ENCODE measurements around the gene HPN. TPM values are rescaled to one million over a fixed set of nuclear protein-coding genes. Genes with fewer than 3 reads are reported as not detected.
"Not testable (repeated sequence)": the region's sequence is repeated elsewhere in the genome, so short reads cannot be mapped to it uniquely, and the experiment has no call there.

HPN gene
- not detected for total RNA-seq (2021; fragmentation: NEBNext Ultra II Directional; extraction: Animal tissue kit (Norgen Biotek cat#: 25700))
- long read RNA-seq: 0 reads

GRCh38 chr19:35041548-35042055, at the start of gene HPN:
HPN (plus strand) TSS chr19:35041721; CDS start chr19:35042507, 786 bp downstream.
- Mint-ChIP-seq H3K4me1 (ENCODE audit: low read depth) (peaks cover 8% of the 10 kb centered on the region), H3K27me3 (ENCODE audit: insufficient read depth) (peaks cover 15% of the 10 kb centered on the region), H3K4me3 (no peak within 1 kb of the TSS), H3K9me3 (no peaks in the 10 kb centered on the region), H3K27ac (no peak within 1 kb of the TSS), H3K36me3 (ENCODE audit: low read depth) (no peaks in the 10 kb centered on the region)
- TF ChIP-seq, protein P1, sequence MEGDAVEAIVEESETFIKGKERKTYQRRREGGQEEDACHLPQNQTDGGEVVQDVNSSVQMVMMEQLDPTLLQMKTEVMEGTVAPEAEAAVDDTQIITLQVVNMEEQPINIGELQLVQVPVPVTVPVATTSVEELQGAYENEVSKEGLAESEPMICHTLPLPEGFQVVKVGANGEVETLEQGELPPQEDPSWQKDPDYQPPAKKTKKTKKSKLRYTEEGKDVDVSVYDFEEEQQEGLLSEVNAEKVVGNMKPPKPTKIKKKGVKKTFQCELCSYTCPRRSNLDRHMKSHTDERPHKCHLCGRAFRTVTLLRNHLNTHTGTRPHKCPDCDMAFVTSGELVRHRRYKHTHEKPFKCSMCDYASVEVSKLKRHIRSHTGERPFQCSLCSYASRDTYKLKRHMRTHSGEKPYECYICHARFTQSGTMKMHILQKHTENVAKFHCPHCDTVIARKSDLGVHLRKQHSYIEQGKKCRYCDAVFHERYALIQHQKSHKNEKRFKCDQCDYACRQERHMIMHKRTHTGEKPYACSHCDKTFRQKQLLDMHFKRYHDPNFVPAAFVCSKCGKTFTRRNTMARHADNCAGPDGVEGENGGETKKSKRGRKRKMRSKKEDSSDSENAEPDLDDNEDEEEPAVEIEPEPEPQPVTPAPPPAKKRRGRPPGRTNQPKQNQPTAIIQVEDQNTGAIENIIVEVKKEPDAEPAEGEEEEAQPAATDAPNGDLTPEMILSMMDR (IDR thresholded peaks at IDR 0.05): no peak
- DNase-seq: no peak

DNA sequence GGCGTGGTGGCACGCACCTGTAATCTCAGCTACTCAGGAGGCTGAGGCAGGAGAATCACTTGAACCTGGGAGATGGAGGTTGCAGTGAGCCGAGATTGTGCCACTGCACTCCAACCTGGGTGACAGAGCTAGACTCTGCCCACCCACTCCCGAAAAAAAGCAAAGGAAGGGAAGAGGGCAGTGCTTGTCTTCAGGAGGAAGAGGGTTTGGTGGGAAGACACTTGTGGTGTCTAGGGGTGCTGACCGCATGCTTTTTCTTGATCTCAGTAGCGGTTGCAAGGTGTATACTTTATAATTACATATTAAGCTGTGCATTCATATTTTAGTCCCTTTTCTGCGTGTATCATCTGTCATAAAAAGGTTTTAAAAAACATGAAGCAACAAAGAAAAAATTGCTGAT, 48.9 kb upstream of the HPN start:
- not testable (repeated sequence) for H3K27ac Mint-ChIP-seq; H3K36me3 Mint-ChIP-seq (ENCODE audit: low read depth); H3K4me3 Mint-ChIP-seq; DNase-seq; H3K9me3 Mint-ChIP-seq; H3K4me1 Mint-ChIP-seq (ENCODE audit: low read depth)
- H3K27me3 Mint-ChIP-seq (ENCODE audit: insufficient read depth): peaks cover 21% of the 10 kb centered on the region

GRCh38 chr19:34994286-34994642, 47.3 kb upstream of the HPN start:
- Mint-ChIP-seq H3K4me3 (no peak overlapping the region), H3K27me3 (ENCODE audit: insufficient read depth) (peaks cover 16% of the 10 kb centered on the region), H3K27ac (no peak overlapping the region), H3K9me3 (no peaks in the 10 kb centered on the region), H3K4me1 (ENCODE audit: low read depth) (peaks cover 6% of the 10 kb centered on the region), H3K36me3 (ENCODE audit: low read depth) (no peaks in the 10 kb centered on the region)
- TF ChIP-seq, protein P1 (IDR thresholded peaks at IDR 0.05): no peak
- DNase-seq: no peak

DNA sequence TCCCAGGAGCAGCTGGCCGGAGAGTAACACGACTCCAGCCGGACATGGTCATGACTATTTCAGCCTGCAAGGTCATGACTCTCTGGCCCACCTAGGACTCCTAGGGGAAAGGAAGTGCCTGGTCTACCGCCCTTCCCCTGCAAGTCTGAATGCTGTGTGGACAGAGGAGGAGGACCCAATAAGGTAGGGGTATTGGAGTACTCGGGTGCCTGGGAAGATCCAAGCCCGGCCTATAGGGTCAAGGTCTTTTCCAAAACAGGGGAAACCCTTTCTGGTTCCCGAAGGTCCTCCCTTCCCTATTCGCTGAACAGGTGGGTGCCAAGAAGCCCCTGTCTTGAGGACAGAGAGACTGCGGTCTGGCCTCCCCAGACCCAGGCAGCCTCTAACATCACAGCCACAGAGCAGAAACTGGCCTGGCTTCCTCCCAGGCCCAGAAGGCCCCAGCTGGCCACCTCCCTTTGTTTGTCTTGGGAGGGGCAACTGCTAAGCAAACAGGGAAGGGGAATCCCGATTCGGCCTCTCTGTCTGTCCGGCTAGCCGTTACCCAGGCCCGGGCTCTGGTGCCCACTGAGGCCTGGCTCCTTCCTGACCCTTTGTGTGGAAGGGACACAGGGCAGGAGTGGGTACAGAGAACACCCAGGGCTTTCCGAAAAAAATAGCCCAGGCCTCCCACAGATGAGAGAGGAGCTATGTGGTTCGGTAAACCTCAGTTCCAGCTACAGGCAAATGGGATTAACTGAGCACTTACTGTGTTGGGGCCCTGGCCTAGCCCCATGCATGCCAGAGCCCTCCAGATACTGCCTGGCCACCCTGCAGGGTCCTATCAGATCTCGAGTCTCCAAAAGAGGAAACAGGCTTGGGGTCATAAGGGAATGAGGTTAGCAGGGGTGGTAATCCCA, 46.6 kb upstream of the HPN start:
- DNase-seq: no peak
- Mint-ChIP-seq H3K27ac (no peak overlapping the region), H3K4me1 (ENCODE audit: low read depth) (peaks cover 8% of the 10 kb centered on the region), H3K4me3 (no peak overlapping the region), H3K9me3 (no peaks in the 10 kb centered on the region), H3K27me3 (ENCODE audit: insufficient read depth) (peaks cover 16% of the 10 kb centered on the region), H3K36me3 (ENCODE audit: low read depth) (no peaks in the 10 kb centered on the region)
- TF ChIP-seq, protein P1 (IDR thresholded peaks at IDR 0.05): no peak

- H3K9me3 Mint-ChIP-seq: no peaks in the 10 kb centered on the region
- H3K4me3 Mint-ChIP-seq: no peak overlapping the region
- no peaks in the 10 kb centered on the region for H3K36me3 Mint-ChIP-seq (ENCODE audit: low read depth)
- peaks cover 8% of the 10 kb centered on the region for H3K4me1 Mint-ChIP-seq (ENCODE audit: low read depth)
- DNase-seq: no peak
- TF ChIP-seq, protein P1 (IDR thresholded peaks at IDR 0.05): no peak
- H3K27ac Mint-ChIP-seq: no peak overlapping the region
- H3K27me3 Mint-ChIP-seq (ENCODE audit: insufficient read depth): peaks cover 16% of the 10 kb centered on the region
Measured at GRCh38 chr19:34995551-34995950, 46.0 kb upstream of the HPN start.

- Mint-ChIP-seq H3K4me1 (ENCODE audit: low read depth) (peaks cover 20% of the 10 kb centered on the region), H3K36me3 (ENCODE audit: low read depth) (peaks cover 6% of the 10 kb centered on the region), H3K27ac (no peak overlapping the region), H3K27me3 (ENCODE audit: insufficient read depth) (peaks cover 11% of the 10 kb centered on the region), H3K9me3 (no peaks in the 10 kb centered on the region), H3K4me3 (no peak overlapping the region)
- TF ChIP-seq, protein P1 (IDR thresholded peaks at IDR 0.05): no peak
- DNase-seq: no peak
Measured at GRCh38 chr19:34997071-34997617, 44.4 kb upstream of the HPN start.

- not testable (repeated sequence) for H3K4me3 Mint-ChIP-seq
Measured at GRCh38 chr19:34998224-34998623, 43.3 kb upstream of the HPN start.

More at GRCh38 chr19:34998224-34998623, 43.3 kb upstream of the HPN start:
- not testable (repeated sequence) for H3K27ac Mint-ChIP-seq; H3K9me3 Mint-ChIP-seq; H3K27me3 Mint-ChIP-seq (ENCODE audit: insufficient read depth); DNase-seq
- Mint-ChIP-seq H3K36me3 (ENCODE audit: low read depth) (peaks cover 16% of the 10 kb centered on the region), H3K4me1 (ENCODE audit: low read depth) (peaks cover 30% of the 10 kb centered on the region)
